ENCODE data around the gene ONECUT3.

ONECUT3 gene

GRCh38 chr19:1768248-1768647 lies 14.9 kb downstream of the ONECUT3 start:
- no peak for DNase-seq (ENCODE audit: low read depth in 2 of 2)

DNA sequence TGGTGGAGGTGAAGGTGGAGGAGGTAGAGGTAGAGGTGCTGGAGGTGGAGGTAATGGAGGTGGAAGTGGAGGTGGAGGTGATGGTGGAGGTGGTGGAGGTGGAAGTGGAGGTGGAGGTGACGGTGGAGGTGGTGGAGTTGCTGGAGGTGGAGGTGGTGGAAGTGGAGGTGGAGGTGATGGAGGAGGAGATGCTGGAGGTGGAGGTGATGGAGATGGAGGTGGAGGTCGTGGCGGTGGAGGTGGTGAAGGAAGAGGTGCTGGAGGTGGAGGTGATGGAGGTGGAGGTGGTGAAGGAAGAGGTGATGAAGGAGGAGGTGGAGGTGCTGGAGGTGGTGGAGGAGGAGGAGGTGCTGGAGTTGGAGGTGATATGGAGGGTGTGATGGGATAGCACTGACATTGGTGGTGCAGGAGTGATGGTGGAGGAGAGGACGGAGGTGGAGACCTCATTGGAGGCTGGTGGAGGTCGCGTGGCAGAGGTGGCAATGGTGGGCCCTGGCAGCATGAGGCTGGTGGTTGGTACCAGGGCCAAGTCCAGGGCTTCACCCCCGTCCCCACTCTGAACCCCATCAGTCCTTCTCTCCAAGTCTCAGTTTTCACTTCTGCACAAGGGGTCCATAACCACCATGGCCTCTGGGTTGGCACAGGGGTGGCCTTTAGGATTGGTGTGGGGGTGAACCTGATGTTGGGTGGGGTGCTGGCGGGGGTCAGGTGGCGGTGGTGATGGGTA lies 15.8 kb downstream of the ONECUT3 start:
- no peak for DNase-seq (ENCODE audit: low read depth in 2 of 2)

- no peak for DNase-seq (ENCODE audit: low read depth in 2 of 2)
Measured at GRCh38 chr19:1769645-1769985, 16.3 kb downstream of the ONECUT3 start.

- DNase-seq (ENCODE audit: low read depth in 2 of 2), result no peak
Measured at GRCh38 chr19:1770866-1771576, 17.7 kb downstream of the ONECUT3 start.

- DNase-seq (ENCODE audit: low read depth in 2 of 2), result no peak
Measured at GRCh38 chr19:1773184-1773583, 19.9 kb downstream of the ONECUT3 start.

DNA sequence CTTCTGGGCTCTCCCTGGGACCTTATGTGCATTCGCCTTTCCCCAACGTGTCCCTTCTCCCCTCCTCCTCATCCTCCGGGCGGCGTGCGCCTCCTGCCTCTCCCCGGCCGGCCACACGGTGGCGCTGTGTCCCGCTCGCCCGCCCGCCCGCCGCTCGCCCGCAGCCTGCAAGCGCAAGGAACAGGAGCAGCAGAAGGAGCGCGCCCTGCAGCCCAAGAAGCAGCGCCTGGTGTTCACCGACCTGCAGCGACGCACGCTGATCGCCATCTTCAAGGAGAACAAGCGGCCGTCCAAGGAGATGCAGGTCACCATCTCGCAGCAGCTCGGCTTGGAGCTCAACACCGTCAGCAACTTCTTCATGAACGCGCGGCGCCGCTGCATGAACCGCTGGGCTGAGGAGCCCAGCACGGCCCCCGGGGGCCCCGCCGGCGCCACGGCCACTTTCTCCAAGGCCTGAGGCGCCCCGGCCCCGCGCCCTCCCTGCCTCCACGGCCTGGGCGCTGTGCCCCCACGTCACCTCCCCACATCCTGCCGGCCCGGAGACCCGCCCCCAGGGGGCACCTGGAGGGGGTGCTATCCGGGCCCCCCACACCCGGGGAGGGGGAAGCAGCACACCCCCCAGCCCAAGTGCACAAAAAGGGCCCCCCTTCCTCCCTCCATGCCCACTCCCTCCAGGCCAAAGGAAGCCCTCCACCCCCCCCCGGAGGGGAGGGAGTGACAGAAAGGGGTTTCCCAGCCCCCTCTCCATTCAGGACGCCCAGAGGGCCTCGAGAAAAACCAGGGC lies 21.9 kb downstream of the ONECUT3 start:
- no peak for DNase-seq (ENCODE audit: low read depth in 2 of 2)

DNA sequence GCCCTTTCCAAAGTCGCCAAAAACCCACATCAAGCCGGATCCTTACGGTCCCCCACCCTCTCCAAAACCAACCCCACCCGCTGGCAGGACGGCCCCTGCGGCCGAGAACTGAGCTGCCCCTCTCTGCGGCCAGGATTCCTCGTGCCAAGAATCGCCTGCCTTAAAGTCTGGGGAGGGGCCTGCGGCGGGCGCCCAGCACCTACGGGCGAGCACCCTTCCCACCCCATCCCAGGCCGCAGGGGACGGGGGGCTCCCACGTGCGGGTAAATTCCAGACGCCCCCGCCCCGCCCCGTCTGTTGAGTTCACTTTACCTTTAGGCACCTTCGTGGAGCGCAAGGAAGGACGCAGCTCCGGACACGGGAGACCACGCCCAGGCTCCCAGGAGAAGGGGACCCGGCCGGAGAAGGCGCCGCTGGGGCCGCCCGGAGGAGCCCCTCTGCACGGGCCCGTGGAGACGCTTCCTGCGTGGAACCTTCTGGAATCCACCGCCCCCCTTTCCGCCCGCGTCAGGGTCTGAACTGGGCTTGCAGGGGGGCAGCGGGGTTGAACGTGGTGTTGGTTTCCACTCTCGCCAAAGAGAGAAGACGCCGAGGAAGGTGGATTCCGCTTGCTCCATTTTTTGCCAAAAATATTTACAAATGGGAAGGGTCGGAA lies 22.8 kb downstream of the ONECUT3 start:
- no peak for DNase-seq (ENCODE audit: low read depth in 2 of 2)

DNA sequence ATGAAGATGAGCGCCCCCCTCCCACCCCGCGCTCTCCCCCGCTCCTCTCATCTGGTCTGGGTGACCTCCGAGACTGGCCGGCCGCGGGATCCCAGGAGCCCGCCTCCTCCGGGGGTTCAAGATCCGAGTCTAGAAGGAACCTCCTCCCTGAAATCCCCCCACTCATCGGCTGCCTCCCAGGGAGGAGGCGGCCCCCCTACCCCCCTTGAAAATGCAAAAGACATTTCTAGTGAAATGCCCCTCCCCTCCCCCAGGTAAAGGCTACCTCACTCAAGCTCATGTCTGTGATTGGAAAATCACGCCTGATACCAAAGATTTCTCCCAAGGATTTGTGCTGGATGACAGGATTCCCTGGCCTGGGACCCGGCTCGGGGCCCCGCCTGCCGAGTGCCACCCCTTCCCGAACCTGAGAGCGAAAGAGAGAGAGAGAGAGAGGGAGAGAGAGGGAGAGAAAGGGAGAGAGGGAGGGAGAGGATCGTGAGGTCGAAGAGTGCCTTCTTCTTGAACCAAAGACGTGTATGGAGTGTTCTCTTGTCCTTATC lies 23.4 kb downstream of the ONECUT3 start:
- DNase-seq (ENCODE audit: low read depth in 2 of 2), result no peak

GRCh38 chr19:1777149-1777548 lies 23.8 kb downstream of the ONECUT3 start:
- DNase-seq (ENCODE audit: low read depth in 2 of 2), result no peak

- no peak for DNase-seq (ENCODE audit: low read depth in 2 of 2)
Measured at GRCh38 chr19:1779574-1779973, 26.3 kb downstream of the ONECUT3 start.

- no peak for DNase-seq (ENCODE audit: low read depth in 2 of 2)
Measured at GRCh38 chr19:1780272-1780958, 27.1 kb downstream of the ONECUT3 start.

- no peak for DNase-seq (ENCODE audit: low read depth in 2 of 2)
Measured at GRCh38 chr19:1782521-1782920, 29.2 kb downstream of the ONECUT3 start.

GRCh38 chr19:1783354-1783753 lies 30.0 kb downstream of the ONECUT3 start:
- DNase-seq (ENCODE audit: low read depth in 2 of 2), result no peak

DNA sequence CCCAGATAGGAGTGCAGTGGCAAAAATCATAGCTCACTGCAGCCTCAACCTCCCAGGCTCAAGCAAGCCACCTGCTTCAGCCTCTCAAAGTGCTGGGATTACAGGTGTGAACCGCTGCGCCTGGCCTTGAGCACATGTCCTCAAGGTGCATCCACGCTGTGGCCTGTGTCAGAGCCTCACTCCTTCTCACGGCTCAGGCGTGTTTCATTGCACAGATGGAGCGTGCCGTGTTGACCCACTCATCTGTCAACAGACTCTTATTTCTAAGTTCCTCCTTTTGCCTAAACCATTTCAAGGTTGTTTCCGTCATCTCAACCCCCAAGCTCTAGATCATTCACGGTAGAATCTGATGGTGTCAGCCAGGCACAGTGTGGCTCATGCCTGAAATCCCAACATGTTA lies 30.6 kb downstream of the ONECUT3 start:
- DNase-seq (ENCODE audit: low read depth in 2 of 2), result no peak

- DNase-seq (ENCODE audit: low read depth in 2 of 2), result no peak
Measured at GRCh38 chr19:1785310-1785709, 32.0 kb downstream of the ONECUT3 start.

DNA sequence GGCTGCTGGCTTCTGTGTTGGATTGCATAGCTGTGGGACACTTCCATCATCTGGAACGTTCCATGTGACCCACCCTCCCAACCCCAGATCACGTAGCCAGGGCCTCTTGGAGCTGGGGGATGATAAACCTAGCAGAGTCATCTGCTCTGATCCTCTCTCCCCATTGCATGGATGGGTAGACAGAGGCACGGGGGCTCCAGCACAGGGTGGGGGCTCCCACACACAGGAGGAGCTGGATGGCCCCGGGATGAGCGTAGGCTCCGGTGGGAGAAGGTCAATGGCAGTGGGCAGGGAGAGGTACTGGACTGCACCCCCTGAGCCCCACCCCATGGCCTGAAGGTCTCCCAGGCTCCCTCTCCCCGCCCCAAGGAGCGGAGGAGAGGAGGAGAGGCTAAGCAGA lies 33.4 kb downstream of the ONECUT3 start:
- no peak for DNase-seq (ENCODE audit: low read depth in 2 of 2)

DNA sequence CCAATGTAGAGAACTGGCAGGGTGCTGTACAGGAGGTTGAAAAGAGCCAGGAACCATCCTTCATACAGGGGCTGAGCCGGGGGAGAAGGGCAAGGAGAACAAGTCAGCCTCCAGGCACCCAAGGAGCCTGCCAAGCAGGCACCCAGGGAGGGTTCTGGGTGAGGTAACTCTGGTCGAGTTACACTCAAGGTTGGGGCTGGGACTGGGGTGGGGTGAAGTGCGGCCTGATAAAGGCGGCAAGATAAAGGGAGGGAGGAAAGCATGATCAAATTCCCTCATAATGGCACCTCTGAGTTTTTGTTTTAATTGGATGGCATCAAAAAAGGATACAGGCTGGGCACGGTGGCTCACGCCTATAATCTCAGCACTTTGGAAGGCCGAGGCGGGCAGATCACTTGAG lies 33.8 kb downstream of the ONECUT3 start:
- no peak for DNase-seq (ENCODE audit: low read depth in 2 of 2)

DNA sequence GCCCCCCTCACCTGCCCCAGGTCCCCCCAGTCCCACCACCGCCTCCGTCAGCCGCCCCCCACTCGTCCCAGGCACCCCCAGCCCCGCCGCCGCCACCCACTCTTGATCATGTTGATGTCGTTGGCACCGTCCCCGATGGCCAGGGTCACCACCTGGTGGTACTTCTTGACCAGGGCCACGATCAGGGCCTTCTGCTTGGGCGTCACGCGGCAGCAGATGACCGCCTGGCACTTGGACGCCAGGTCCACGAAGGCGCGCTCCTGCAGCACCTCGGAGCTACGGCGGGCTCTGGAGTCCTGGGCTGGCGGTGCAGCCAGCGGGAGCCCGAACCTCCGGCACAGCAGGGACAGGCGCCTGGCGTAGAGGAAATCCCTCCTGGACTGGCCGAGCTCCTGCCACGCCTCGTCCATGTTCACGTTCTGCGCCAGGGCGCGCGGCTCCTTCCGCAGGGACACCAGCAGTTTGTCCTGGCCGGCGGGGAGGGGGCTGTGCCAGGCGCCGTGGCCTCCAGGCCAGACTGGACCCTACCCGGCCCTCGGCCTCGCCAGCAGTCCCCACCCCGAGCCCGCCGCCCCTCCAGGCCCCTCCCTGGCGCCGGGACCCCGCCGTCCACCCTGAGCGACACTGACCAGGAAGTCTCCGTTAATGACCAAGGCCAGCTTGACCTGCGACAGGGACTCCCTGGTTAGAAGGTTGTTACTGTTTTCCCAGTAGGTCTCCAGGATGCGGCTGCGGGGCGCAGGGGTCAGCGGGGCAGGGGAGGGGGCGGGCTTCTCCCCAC lies 36.1 kb downstream of the ONECUT3 start:
- no peak for DNase-seq (ENCODE audit: low read depth in 2 of 2)

- no peak for DNase-seq (ENCODE audit: low read depth in 2 of 2)
Measured at GRCh38 chr19:1790054-1790792, 36.9 kb downstream of the ONECUT3 start.

DNA sequence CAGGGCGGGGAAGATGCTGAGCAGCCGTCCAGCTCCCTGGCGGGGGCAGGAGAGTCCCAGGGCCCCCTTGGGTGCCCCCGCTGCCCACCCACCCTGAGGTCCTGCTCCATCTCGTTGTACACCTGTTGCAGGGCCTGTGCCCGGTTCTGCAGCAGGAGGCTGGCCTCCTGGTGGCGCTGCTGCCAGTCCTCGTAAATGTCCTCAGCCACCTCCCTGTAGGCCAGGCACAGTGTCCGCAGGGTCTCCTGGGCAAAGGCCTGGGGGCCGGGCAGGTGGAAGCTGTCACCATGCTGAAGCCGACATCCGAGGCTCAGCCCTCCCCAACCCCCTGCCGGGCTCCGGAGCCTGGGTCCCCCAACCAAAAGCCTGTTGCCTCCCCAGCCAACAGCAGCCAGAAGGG lies 38.6 kb downstream of the ONECUT3 start:
- DNase-seq (ENCODE audit: low read depth in 2 of 2), result no peak

Measured in stimulated activated CD4-positive, alpha-beta T cell treated with anti-CD3 and anti-CD28 coated beads, Interleukin-1b, Interleukin-23, amount 100 ng/mL, for 4 hours (primary cell).